Choroid plexus epithelial cell (primary cell): ENCODE measurements around the gene CYTH4.

Source experiments
- DNase-seq: peaks from one replicate; pipeline ENCODE4 v3.0.0-alpha.2; 2010; ENCODE audit warnings: low read depth
- H3K4me3 ChIP-seq: 2 replicates; pipeline ENCODE4 v1.5.1; 2011; ENCODE audit warnings: low read depth, mild to moderate bottlenecking, control low read depth, low read length, moderate library complexity
- TF ChIP-seq, protein P1 (sequence below): conservative IDR thresholded peaks from 2 replicates; pipeline ENCODE4 v1.5.1; 2011; ENCODE audit warnings: low read depth, mild to moderate bottlenecking, control low read depth, inconsistent platforms, low read length, moderate library complexity

The CYTH4 gene

DNA sequence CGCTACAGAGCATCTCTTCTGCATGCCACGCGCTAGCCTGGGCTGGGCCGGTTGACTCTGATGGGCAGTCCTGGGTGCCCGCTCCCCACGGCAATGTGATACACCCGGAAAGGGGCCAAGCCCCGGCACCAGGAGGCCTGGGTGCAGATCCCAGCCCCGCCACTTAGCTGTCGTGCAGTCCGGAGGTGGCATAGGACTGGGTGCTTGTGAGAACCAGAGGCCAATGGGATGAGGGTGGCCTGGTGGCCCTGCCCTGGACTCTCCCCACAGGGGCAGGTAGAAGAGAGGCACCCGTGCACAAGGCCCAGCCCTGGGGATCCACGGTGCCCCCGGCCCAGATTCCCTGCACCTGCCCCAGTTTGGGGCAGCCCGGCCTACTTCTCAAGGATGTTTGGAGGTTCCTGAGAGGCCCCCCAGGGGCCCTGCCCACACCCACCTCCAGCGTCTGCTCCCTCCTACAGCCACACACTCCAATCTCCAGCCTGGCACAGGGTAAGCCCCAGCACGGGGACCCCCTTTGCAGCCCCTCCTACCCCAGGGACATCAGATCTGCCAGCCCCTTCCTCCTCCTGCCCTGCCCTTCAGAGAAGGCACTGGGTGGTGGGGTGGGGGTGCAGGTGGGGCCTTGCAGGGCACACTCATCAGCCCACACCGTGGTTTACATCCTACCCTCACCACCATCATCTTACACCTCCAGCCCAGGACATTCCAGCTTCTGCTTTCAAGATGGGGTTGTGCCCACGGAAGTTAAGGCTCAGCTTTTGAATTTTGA is 66.9 kb downstream of the CYTH4 start:
- no peak for DNase-seq
- no peak overlapping the region for H3K4me3 ChIP-seq
- TF ChIP-seq, protein P1, sequence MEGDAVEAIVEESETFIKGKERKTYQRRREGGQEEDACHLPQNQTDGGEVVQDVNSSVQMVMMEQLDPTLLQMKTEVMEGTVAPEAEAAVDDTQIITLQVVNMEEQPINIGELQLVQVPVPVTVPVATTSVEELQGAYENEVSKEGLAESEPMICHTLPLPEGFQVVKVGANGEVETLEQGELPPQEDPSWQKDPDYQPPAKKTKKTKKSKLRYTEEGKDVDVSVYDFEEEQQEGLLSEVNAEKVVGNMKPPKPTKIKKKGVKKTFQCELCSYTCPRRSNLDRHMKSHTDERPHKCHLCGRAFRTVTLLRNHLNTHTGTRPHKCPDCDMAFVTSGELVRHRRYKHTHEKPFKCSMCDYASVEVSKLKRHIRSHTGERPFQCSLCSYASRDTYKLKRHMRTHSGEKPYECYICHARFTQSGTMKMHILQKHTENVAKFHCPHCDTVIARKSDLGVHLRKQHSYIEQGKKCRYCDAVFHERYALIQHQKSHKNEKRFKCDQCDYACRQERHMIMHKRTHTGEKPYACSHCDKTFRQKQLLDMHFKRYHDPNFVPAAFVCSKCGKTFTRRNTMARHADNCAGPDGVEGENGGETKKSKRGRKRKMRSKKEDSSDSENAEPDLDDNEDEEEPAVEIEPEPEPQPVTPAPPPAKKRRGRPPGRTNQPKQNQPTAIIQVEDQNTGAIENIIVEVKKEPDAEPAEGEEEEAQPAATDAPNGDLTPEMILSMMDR: no peak

- no peak overlapping the region for H3K4me3 ChIP-seq
- TF ChIP-seq, protein P1: no peak
- no peak for DNase-seq
These were observed 68.9 kb downstream of the CYTH4 start for GRCh38 chr22:37351232-37351631.

GRCh38 chr22:37352481-37352880 is 70.2 kb downstream of the CYTH4 start:
- no peak overlapping the region for H3K4me3 ChIP-seq
- DNase-seq: no peak
- TF ChIP-seq, protein P1: no peak

- TF ChIP-seq, protein P1: no peak
These were observed 71.5 kb downstream of the CYTH4 start for GRCh38 chr22:37353839-37354238.

GRCh38 chr22:37354261-37354660 is 72.0 kb downstream of the CYTH4 start:
- TF ChIP-seq, protein P1: no peak
- DNase-seq: no peak
- no peak overlapping the region for H3K4me3 ChIP-seq

More at GRCh38 chr22:37353839-37354238, 71.5 kb downstream of the CYTH4 start:
- no peak for DNase-seq
- no peak overlapping the region for H3K4me3 ChIP-seq

DNA sequence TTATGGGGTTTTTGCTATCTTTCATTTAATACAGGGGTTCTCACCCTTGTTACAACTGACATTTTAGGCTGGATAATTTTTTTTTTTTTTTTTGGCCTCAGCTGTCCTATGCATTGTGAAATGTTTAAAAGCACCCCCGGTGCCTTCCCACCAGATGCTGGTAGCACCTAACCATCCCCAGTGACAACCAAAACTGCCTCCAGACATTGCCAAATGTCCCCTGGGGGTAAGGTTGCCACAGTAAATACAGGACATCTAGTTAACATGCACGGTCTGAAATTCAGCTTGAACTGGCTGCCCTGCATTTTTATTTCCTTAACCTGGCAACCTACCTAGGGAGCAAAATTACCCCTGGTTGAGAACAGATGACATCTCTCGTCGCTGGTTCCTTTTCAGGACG is 72.4 kb downstream of the CYTH4 start:
- no peak for DNase-seq
- TF ChIP-seq, protein P1: no peak
- H3K4me3 ChIP-seq: no peak overlapping the region

DNA sequence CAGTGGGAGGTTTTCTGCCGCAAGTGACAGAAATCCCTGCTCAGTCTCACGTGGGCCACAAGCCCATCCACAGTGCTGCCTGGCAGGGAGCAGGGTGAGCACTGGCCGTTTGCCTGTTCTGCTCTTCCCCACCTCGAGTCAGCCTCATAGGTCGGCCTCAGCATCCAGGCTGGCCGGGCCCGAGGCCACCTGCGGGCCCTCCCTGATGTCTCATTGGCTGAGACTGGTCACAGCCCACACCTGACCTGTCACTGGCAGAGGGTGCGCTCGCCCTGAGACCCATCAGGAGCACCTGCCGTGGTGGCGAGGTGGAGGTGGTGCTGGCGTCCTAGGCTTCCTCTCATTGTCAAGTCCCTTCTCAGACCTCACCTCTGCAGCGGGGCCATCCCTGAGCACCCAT is 72.9 kb downstream of the CYTH4 start:
- no peak for DNase-seq
- H3K4me3 ChIP-seq: no peak overlapping the region
- TF ChIP-seq, protein P1: no peak
